IPS-NIHi7 (cell line): ENCODE results near the gene DYRK1B.
"Not testable (repeated sequence)": the region's sequence is repeated elsewhere in the genome, so short reads cannot be mapped to it uniquely, and the experiment has no call there.

ENCODE experiments used
- DNase-seq: peaks from one replicate; pipeline ENCODE4 v3.0.0; 2012; ENCODE audit warnings: mixed read lengths; ENCODE audit errors: extremely low spot score

The DYRK1B gene

DNA sequence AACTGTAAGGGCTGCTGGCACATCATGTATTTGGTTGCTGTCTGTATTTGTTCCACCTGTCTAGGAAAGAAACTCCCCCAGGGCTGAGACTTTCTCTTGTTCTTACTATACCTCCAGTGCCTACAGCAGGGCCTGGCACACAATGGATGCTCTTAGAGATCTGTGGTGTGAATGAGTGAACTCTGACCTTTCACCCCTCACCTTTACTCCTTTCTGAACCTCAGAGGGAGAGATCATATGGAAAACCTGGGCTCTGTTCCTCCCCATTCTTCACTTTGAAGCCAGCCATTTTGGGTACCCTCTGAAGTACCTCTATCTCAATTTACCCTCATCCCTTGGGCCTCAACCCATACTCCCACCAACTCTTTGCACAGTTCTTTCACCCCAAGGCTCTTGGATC, 3.1 kb downstream of the DYRK1B start:
- no peak for DNase-seq

DNA sequence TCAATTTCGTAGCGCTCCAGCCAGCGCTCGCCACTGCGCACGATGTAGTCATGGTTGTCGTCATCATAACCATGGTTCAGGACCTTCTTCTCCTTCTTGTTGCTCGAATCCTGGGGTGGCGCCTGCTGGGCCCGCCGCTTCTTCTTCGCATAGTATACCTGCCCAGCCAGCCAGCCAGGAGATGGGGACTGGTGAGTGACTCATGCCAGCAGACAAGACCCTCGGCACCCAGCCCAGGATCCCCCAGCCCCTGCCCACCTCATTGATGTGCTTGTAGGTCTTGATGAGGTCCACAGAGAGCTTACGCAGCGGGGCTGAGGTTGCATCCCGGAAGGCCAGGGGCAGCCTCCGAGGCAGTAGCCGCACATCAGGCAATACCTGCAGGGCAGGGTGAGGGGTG, 3.6 kb downstream of the DYRK1B start:
- no peak for DNase-seq

DNA sequence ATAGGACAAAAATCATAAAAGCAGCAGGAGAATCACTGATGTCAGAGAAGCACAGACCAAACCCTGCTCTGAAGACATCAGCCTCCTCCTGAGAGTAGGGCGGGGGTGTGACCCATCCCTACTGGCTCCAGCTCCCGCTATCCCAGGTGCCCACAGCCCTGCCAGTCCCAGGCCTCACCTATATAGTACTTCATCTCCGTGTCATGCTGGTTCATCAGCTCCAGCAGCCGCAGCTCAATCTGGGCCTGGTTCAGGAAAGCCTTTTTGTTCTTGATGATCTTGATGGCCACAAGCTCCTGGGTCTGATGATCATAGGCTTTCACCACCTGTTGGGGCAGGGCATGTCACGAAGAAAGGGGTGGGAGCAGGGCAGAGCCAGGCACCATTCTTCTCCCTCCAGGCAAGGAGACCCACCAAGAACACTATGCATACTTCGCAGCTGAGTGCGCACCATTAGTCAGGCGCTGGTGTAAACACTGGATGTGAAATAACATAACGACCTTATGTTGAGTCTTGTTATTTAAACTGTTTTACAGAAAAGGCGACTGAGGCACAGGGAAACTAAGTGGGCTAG, 4.2 kb downstream of the DYRK1B start:
- no peak for DNase-seq

DNA sequence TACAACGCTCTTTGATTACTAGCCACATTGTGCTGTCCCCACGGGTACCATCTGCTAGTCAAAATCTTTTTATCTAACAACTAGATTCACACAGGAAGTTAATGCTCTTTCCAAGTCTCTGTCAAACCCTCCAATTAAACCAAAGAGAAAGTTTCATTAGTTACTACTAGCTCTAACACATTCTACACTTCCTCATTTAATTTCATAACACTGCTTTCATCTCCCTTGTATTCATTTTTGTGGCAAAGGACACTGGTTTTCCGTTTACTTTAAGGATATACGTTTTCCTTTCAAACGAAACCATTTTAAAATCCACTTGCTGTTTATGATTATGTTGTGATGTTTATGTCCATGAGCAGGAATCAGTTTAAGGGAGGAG, 5.3 kb downstream of the DYRK1B start:
- DNase-seq, result no peak

DNA sequence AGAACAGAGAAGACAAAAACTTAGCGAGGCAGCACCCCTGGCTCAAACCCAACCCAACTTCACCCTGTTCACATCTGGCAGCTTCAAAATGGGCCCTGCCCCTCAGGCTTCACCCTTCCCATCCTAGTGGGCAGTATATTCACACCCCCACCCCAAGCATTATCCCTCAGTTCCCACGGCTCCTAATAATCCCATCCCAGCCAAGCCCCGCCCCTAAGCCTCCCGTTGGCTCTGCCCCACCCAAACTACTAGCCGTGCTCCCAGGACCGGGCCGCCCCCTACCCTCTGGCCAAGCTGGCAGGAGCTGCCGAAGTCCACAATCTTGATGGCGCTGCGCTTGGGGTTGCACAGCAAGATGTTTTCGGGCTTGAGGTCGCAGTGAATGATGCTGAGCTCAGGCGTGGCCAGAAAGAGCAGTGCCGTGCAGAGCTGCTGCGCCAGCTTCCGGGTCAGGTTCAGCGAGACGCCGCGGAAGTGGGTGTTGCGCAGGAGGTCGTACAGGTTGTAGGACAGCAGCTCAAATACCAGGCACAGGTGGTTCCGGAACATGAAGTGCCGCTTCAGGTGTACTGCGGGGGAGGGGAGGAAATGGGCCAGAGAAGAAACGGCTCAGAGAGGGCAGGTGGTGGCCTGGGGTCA, 5.8 kb downstream of the DYRK1B start:
- no peak for DNase-seq

DNA sequence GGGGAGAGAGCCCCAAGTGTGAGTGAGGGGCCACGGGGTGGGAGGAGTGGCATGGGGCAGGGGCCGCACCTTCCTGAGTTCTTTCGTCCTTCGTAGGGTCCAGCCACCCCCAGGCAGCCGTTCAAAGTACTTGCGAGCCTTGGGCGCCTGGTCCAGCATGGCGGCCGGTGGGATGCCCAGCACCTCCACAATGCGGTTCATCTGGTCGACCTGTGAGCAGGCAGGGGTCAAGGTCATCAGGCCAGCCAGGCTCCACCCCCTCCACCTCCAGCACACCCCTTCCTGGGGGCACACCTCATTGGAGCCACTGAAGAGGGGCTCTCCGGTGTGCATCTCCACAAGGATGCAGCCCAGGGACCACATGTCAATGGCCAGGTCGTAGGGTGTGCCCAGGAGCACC, 6.7 kb downstream of the DYRK1B start:
- no peak for DNase-seq

DNA sequence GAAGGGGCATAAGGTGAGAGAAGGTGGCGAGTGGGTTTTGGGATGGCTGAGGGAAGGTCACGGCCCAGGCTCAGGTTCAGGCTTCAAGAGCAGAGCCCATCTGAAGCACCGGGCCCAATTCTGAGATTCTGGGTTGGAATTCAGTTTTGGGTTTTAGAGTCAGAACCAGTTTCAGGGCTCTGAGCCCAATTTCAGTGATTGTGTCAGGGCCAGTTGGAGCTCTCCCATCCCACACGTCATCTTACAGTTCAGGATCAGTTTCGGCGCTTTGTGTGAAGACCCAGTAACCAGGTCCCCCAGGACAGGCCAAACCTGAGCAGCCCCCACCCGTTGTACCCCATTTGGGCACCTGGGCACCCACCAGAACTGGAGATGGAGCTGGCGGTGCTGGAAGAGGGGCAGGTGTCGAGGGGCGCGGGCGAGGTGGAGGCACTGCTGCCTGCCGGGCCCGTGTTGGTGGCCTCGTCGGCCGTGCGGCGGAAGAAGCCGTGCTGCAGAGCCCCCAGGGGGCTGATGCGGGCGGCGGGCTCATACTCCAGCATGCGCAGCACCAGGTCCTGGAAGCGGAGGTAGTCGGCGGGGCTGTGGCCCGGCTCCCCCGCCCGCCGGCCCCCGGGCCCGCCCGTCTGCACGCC, 7.5 kb downstream of the DYRK1B start:
- DNase-seq, result no peak

DNA sequence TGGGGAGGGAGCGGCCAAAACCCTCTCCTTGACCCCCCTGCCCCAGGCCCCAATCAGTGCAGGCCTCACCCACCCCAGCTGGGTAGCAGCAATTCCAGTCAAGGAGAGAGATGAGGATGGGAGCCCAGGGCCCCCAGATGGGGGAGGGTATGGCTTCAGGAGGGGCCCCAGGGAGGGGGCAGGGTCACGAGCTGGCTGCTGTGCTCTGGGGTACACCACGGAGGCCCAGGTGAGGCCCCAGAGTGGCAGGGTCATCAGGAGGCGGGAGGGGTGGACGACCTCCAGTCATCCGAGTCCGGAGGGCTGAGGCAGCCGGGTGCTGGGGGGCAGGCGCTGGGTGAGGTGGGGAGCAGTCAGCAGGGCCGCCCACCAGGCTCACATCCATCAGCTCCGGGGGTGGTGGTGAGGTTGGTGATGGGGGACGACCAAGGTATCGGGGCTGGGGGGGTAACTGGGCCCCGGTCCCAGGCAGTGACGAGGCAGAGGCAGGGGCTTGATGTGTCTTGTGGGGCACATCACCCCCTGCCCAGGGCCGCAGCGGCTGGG, 8.4 kb downstream of the DYRK1B start:
- no peak for DNase-seq

DNA sequence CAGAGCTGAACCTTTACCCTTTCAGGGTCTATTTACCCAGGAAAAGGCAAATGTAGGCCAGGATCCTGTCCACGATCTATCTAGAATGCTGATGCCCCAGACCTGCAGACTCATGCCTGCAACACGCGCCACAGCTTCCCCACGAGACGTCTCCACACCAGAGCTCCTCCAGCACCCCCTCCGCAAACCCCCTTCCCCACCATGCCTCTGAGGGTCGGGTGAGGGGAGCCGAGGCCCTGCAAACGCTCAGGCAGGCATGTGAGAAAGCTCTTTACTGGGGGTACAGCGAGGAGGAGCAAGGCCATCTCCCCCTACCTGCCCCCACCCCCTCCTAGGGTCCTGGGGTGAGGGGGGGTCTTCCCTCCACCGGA, 8.9 kb downstream of the DYRK1B start:
- no peak for DNase-seq

DNA sequence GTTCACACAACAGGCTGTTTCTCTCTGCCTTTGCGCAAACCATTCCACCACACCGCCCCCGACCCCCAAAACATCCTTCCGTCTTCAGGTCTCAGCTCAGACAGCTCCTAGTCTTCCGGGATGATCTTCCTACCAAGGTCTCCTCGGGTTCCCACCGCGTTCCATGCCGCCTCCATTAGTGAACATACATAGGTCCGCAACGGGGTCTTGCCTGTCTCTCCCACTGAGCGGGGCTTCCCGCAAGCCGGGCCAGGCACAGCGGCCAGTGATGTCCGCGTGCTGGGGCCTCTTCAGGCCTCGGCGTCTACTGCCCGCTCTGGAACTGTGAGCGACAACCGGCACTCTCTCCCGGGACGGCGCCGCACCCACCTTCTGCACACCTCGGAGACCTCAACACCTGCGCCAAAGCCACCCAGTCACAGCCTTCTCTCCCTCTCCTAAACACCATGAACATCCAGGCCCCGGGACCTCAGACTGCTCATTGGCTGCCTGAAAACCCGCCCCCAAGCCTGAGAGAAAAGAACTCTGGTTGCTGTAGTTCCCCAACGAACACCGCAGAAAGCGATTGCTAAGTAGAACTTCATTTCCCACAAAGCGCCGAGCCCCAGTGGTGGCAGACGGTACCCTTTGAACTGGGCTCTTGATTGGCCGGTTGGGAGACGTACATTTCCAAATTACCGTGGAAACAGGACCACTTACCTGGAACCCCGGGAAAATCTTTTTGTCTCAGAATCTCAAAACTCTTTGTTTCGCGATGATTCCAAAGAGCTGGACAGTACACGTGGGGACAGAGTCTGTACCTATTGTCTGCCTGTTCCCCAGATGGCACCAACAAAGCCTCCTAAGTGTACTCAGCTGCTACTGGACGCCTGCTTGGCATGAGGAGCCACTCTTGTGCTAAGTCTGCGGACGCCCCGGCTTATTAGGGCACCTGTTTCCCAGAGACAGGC, 9.5 kb downstream of the DYRK1B start:
- DNase-seq, result peak; percentile 95

DNA sequence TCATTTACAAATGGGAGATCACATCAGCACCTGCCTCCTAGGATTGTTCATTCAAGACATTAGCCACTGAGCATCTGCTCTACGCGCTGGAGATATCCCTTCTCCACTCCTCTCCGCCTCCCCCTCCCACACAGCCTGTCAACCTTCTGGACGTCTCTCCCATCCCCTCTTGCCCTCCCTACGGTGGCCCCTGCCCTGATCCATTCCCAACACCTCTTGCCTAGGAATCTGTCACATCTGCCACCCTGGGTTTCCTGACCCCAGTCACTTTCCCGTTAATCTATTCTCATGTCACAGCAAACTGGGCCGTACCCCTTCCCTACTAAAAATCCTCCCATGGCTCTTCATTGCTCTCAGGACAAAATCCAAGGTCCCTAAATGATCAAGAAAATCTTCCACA, 10.3 kb downstream of the DYRK1B start:
- no peak for DNase-seq

DNA sequence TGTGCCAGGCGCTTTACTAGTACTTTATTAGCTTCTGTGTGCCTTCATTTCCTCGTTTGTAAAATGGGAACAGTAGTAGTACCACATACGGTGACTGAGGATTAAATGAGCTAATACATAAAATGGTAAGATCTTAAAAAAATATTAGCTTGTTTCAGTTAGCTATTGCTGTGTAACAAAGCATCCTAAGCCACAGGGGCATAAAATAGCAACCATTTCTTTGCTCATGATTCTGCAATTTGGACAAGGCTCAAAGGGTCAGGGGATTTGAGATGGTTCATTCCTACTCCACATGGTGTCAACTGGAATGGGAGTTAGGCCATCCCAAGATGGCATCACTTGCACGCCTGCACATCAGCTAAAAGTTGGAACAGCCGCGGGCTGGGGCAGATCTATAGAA, 13.3 kb downstream of the DYRK1B start:
- DNase-seq, result no peak

DNA sequence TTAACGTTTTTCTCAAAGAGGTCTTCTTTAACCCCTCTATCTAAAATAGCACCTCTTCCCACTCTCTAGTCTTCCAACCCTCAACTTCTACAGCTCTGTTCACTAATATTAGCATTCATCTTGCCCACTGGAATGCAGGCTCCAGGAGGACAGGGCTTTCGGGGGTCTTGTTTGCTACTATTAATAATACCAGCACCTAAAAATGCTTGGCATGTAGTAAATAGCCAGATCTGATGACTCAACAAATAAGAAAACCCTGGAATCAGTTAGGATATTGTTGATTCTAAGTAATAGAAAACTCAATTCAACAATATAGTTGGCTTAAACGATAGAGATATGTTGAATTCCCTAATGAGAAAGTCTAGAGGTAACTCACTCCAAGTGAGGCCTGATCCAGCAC, 14.2 kb downstream of the DYRK1B start:
- no peak for DNase-seq

DNA sequence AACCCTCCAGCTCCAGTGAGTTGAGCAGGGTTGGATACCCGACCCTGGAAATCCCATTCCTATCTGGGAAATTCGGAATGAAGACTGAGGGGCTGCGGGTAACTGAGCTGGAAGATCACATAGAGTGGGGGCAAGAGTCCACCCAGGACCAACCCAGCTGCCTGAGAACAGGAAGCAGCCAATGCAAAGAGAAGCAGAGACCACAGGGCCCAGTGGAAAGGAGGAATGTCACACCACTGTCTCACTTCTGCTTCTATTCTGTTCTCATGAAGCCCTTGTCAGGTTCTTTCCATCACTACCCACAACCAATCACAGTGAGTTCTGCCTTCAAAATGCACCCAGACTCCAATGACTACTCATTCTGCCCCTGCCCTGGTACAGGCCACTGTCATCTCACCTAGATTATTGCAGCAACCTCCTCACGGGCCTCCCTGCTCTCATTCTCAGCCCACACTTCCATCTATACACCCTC, 15.3 kb downstream of the DYRK1B start:
- DNase-seq, result no peak

DNA sequence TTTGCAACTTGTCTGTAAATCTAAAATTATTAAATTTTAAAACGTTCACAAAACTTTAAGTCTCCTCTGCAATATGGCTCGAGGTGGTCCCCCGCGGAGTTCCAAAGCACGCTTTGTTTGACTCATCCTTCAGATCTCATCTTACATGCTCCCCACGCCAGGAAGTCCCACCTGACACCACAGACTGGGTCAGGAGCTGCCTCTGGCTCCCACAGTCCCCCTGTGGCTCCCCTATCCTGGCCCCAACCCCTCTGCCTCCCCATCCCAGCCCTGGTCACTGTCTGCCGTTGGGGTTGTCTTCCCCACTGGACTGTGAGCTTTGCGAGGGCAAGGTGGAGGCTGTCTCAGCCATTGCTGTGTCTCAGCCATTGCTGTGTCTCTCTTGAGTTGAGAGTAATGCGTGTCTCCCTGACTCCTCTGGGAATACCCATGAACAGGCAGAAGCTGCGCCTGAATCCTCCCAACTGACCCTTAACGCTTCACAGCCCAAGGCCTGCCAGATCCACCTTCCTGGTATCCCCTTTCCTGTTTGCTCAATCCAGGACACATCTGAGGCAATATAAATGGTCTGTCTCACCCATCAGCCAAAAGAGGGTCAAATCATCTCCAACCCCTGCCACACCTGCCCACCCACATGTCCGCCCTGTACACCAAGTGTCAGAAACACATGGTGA, 15.9 kb downstream of the DYRK1B start:
- no peak for DNase-seq

DNA sequence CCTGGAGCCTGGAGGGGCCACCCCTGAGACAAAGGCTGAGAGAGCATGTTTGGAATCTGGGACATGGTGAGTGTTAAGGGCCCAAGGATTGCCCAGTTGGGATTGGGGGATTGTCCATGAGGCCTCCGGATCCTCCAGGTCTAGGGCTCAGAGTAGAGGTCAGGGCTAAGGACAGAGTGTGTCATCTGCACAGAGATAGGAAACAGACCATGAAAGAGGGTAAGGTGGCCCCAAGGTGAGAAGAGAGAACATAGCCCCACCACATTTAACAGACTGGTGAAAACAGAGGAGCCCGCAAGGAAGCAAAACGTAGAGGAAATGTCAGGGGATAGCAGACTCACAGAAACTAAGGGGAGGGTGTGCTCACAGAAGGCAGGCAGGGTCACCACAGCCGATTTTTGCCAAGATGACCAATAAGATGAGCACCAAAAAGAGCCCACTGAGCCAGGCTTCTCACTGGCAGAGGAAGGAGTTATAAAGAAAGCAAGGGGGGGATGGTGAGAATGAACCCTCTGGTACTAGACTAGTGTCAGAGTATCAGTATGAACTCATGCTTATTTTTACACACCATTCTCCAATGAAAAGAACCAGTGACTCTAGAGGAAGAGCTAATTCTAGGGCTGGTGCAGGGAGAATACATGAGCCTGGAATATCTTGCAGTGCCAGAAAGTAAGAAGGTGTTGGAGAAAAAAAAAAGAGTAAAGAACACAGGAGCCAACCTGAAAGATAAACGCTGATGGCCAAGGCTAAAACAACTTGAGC, 17.5 kb downstream of the DYRK1B start:
- DNase-seq, result no peak

DNA sequence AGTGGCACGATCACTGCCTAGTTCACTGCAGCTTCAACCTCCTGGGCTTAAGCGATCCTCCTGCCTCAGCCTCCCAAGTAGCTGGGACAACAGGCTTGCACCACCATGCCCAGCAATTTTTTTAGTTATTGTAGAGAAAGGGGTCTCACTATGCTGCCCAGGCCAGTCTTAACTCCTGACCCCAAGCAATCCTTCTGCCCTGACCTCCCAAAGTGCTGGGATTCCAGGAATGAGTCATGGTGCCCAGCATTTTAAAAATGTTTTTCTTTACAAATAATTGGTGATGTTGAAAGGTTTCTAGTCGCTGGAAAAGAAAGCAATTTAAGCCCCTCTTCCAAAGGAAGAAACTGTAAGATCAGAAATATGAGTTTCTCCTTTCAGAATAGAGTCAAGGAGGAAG, 19.4 kb downstream of the DYRK1B start:
- DNase-seq, result no peak

DNA sequence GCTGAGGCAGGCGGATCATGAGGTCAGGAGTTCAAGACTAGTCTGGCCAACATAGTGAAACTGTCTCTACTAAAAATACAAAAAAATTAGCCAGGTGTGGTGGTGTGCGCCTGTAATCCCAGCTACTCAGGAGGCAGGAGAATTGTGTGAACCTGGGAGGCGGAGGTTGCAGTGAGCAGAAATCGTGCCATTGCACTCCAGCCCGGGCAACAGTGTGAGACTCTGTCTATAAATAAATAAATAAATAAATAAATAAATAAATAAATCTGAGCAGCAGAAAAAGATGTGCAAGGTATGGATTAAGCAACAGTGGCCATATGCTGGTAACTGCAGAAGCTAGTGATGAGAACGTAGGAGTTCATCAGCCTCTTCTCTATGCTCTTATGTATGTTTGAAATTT, 19.9 kb downstream of the DYRK1B start:
- DNase-seq, result not testable (repeated sequence)

DNA sequence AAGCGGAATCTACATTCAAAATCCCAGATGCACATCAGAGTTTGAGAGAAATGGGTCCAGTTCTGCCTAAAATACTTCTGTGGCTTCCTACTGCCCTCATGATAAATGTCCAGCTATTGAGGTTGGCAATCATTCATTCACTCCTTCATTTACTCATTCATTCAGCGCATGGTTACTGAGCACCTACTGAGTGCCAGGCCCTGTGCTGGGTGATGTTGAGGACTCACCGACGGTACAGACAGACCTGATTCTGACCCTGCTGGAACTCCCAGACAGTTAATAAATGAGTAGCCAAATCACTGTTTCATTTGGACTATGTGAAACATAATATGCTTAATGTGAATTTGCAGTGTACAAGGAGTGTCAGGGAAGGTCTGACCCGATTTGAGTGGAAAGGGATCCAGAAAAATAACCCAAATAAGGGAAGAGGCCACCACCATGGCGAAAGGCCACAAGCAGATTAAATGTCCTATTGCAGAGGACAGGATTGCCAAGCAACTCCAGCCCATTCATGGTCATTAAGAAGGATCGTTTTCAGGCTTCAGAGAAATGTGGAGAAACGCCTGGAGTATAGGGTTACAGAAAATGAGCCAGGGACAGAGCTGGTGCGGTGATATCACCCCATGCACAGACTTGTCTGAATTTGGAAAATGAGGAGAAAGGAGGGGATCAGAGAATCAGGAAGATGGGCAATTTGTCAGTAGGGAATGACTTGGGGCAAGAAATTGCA, 20.5 kb downstream of the DYRK1B start:
- no peak for DNase-seq

DNA sequence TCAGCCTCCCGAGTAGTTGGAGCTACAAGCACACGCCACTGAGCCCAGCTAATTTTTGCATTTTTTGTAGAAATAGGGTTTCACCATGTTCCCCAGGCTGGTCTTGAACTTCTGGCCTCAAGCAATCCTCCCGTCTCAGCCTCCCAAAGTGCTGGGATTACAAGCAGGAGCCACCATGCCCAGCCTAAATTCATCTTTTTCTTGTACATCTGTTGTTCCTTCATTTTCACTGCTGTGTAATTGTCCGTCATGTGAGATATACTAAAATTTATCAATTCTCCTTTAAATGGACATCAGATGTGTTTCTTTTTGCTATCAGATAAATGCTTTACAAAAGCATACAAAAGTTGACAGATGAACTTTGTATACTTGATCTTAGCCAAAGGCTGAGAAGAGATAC, 22.9 kb downstream of the DYRK1B start:
- no peak for DNase-seq
